Forelimb muscle (tissue), 1 donor: Measurements from ENCODE around the gene RPL27A. TPM values are rescaled to one million over a fixed set of nuclear protein-coding genes. Genes with fewer than 3 reads are reported as not detected.
"Not testable (repeated sequence)": the region's sequence is repeated elsewhere in the genome, so short reads cannot be mapped to it uniquely, and the experiment has no call there.

Experiments
- DNase-seq: peaks from one replicate; pipeline ENCODE4 v3.0.0-alpha.2; 2013; ENCODE audit warnings: low read depth
- polyA plus RNA-seq: library from polyadenylated mRNA; unstranded; fragments of 120-200 nt; gene quantifications from one replicate; pipeline ENCODE4 v1.2.1, GENCODE V29; 2013; ENCODE audit not compliant: insufficient read length

Gene RPL27A
- 3,644 TPM for polyA plus RNA-seq

DNA sequence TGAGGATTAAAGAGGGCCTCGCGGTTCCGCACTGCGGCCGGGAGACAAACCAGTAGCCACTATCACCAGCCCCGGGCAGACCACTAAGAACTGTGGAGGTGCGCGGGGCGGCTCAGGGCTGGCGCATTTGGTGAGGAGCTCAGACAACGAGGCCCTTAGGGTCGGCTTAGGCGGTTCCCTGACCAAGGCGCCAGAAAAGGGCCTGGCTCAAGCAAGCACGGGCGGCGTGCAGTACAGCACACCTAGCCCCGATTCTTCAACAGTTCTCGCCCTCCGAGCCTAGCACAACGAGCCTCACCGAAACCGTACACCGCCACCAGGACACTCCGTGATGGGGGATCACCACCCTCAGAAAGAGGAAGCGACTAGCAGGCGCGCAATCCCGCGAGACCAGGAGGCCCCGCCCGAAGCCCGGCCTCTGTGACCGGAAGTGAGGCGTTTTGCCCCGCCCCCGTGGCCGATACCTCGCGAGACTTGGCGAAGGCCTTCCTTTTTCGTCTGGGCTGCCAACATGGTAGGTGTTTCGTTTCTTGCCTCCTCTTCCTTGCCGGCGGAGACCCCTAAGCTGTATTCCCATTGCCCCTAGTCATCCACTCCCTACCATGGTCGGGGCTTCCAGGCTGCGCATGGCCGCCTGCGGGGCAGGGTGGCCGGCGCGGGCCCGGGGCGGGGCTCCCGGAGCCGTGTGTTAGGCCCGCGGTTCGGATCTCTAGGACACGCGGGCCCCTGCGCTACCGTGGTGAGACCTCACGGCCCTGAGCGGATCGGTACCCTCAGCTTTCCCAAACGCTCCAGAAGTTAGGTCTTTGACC lies at the start of gene RPL27A, which contains the start of gene TRIM66:
TSS of gene RPL27A (plus strand) at position 490 of the 812 bp plus-strand sequence. CDS start at position 512, 22 bp downstream.
TSS of gene TRIM66 (minus strand) at position 363 of the 812 bp plus-strand sequence. CDS start 10,391 bp downstream, outside the sequence.
- peak; percentile 84 for DNase-seq

- no peak for DNase-seq
Measured at GRCh38 chr11:8634498-8634897, 48.1 kb upstream of the RPL27A start.

DNA sequence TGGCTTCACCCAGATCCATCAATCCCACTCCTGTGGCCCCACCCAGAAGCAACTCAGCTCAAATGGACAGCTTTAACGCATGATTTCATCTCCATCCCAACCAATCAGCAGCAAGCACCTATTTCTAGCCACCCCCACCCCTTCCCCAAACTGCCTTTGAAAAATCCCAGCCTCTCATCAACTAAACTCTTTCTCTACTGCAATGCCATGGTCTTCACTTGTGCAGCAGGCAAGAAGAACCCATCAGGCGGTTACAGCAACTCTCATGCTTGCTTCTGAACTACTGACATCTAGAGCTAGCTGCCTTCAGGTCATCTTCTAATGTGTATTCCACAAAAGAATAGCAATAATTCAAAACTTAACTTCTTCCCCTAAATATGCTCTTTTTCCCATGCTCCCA lies 46.5 kb upstream of the RPL27A start:
- no peak for DNase-seq

DNA sequence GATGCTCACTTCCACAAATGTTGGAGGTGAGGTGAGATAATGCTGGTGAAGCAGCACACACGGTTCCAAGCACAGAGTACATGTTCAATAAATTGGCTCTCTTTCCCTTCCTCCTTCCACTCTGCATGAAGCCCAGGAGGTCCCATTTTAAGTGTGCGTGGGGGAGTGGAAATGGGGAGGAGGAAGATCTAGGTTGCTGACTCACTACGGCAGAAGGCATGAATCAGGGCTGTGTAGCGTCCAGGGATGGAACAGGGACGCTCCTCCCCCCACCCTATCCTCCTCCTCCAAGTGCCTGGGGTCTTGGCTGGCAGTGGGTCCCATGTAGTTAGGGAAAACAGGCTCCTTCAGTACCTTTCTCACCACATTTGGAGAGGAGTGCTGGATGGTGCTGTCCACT lies 44.3 kb upstream of the RPL27A start:
- DNase-seq: no peak

- no peak for DNase-seq
Measured at GRCh38 chr11:8639655-8640054, 42.9 kb upstream of the RPL27A start.

GRCh38 chr11:8640267-8640906 lies 42.2 kb upstream of the RPL27A start:
- no peak for DNase-seq

GRCh38 chr11:8641332-8641731 lies 41.3 kb upstream of the RPL27A start:
- no peak for DNase-seq

DNA sequence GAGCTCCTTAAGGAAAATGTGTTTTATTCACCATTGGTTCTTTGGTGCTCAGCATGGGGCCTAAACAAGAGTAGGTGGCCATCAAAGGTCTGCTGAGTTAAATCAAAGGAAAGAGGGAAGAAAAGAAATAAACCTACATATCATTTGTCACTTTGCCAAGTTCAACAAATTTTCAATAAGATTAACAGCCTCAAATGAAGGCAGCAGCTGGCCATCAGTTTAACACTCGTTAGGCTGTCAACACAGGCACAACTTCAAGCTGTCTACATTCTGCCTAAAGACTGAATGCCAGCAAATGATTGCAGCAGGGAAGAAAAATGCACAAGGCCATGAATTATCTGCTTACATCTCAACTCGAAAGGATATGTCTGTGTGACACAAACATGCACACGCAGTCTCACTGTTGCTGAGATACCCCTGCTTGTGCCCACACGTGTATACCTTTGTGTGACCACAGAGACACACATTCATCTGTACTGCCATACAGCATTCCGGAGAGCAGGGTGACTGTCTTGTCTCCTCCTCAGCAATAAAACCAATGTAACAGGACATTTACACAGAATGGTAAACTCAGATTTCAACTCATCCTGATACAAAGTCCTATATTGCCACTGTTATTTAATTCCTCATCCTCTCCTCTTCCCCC lies 40.3 kb upstream of the RPL27A start:
- DNase-seq: no peak

GRCh38 chr11:8646873-8647272 lies 35.7 kb upstream of the RPL27A start:
- no peak for DNase-seq

DNA sequence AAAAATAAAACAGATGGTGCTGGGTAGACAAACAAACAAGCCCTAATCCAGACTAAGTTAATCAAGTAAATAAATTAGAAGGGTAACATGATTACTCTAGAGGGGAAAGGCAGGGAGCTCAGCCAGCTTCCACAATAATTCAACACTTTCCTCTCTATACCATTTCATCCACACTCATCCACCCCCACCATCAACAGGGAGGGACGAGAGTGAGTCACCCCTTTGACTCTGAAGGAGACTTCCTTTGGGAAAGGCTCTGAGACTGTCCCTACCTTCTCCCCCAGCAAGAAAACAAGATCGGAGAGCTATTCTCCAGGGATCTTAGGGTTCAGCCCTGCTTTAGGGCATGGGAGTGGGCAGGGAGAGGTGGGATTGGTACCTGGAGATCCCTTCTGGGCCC lies 33.2 kb upstream of the RPL27A start:
- DNase-seq: no peak

DNA sequence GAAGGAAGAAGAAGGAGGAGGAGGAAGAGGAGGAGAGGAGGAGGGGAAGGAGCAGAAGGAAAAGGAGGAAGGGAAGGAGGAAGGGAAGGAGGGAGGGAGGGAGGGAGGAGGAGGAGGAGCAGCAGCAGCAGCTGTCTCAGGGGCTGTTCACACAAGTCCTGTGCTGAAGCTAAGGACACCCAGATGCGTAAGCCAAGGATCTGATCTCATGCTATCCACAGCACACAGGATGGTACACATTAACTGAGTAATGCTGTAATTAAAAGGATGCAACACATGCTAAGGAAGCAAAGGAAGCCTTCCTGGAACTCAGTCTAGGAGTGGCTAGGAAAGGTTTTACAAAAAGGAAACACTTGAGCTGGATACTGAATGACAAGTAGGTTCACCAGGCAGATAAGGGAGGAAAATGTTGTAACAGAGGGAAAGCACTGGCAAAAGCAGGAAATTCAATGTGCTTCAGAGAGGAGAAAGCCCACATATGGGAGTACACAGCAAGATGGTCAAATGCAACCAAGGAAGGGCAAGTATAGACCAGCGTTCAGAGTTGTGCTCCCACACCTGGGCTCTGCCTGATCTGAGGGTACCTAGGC lies 32.1 kb upstream of the RPL27A start:
- DNase-seq: no peak

- no peak for DNase-seq
Measured at GRCh38 chr11:8652140-8652539, 30.5 kb upstream of the RPL27A start.

DNA sequence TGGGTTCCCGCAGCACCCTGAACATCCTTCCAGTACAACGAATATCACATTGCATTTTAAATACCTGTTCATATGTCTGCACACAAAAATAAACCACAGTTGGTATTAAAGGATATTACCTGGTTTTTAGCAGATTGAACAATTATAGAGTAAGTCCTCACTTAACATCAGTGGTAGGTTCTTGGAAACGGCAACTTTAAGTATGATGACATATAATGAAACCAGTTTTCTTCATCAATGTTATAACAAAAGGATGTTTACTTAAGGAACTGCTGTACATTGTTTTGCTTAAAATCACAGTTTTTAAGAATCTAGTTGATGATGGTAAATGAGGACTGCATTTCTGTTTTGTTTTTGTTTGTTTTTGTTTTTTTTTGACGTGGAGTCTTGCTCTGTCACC lies 28.1 kb upstream of the RPL27A start:
- no peak for DNase-seq

DNA sequence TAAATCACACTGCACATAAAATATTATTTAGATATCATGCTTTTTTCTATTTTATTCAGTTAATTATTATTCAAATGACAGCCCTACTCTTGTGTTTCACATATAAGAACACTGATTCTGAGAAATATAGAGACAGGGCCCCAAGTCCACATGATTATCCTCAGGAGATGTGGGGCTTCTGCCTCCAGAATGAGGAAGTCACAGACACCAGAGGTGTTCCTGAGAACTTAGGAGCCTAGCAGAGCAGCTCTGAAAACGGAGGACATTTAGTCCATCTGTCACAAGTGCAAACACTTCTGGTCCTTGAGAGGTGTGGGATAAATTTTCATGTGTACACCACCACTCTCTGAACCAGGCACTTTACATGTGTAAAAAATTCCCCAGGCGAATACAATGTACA lies 26.3 kb upstream of the RPL27A start:
- DNase-seq: no peak

- DNase-seq: no peak
Measured at GRCh38 chr11:8658321-8659057, 24.1 kb upstream of the RPL27A start.

DNA sequence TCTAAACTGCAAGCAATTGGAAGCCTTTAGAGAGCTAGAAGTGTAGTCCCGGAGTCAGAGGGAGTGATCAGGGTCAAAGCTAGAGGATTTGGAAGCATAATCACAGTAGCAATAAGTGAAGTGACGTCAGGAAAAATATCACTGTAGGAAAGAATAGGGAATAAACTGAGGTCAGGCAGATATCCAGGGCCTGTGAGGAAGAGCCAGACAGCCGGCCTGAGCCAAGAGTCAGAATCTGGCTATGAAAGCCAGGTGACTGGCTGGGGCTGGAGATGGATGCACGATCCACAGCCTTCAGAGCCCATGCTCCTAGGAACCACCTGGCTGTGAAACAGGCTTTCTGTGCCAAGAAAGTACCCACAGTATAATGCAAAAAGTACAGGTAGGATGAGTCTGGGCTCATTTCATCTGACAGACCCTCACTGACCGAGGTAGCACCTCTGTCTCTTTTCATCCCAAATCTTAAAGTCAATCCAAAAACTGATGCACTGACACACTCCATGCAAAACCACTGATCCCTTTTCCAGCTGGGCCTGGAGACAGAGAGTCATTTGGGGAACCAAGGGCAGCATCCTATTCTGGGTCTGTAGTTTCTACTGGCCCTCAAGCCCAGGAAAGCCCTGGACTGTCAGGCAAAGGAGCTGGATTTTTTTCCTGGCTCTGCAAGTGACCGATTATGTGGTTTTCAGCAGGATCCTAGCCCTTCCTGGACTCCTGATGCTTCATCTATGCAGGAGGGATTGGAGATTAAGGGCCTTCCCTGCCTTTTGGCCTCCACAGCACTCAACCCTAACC lies 21.4 kb upstream of the RPL27A start:
- DNase-seq: no peak

DNA sequence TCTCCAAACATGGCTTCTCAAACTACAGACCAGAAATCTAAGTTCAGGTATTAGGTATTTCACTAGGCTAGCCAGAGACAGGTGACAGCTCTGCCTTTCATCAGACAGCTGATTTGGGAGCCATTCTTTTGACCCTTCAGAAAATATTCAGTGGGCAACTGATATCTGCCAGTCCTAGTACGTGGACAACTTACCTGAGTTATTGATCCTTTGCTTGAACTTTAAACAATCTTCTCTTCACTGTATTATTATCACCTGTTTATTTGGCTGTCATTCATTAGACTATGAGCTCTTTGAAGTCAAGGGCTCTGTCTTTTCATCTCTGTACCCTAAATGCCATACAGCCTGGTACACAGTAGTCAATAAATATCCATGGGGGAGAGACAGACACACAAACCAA lies 17.4 kb upstream of the RPL27A start:
- no peak for DNase-seq

DNA sequence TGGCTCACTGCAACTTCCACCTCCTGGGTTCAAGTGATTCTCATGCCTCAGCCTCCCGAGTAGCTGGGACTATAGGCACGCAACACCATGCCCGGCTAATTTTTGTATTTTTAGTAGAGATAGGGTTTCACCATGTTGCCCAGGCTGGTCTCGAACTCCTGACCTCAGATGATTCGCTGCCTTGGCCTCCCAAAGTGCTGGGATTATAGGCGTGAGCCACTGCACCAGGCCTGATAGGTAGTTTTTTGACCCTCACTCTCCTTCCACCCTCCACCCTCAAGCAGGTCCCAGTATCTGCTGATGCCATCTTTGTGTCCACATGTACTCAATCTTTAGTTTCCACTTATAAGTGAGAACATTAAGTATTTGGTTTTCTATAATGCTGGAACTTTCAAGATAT lies 12.5 kb upstream of the RPL27A start:
- not testable (repeated sequence) for DNase-seq

GRCh38 chr11:8671193-8671612 lies 11.4 kb upstream of the RPL27A start:
- DNase-seq: peak; percentile 84

DNA sequence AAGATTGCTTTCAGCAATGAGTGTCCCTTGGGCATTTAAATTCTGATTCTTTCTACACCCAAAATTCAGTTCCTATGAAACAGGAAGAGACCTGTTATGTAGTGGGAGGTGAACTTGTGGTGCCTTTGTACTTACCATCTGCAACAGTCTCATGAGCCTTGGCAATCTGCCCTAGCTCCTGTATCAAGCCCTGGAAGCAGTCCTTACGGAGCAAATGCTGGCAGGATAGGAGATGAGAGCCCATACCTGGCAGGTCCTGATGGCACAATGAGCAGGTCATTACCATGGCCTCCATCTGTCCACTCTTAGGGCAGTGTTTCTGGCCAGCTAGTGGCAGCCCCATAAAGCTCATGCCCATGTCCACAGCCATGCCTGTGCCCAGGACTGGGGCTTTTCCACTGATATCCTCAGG lies 10.9 kb upstream of the RPL27A start:
- DNase-seq: no peak

DNA sequence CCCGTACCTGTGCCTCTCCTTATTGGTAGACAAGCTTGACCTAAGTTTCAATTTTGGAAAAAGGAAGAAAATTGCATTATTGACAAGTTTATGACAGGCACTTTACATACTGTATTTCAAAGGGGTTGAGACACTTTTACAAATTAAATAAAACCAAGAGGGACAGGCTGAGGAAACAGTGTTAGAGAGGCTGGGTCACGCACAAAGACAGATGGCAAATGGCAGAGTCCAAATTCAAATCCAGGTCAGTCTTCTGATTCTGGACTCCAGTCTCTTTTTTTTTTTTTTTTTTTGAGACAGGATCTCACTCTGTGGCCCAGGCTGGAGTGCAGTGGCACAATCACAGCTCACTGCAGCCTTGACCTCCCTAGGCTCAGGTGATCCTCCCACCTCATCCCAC lies 10.2 kb upstream of the RPL27A start:
- DNase-seq: no peak
